ENCODE results near the gene UNC5C.

The UNC5C gene

DNA sequence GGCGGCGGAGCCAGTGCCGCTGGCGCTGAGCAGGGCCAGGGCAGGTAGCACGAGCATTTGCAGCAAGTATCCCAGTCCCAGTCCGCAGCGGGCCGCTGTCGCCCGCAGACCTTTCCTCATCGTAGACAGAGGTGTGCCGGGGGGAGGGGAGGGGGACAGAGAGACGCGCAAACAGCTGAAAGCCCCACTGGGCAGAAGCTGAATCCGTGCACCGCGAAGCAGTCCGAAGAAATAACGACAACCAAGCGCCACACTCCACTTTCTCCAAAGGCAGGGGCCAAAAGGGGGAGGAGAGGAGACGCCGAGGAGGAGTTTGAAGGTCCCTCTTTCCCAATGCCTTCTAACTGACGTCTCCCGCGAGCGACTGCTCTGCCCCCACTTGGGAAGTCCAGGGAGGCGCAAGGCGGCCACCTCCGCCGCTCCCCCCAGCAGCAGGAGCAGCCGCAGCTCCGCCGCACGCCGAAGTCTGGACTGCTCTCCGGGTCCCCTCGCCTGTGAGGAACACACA is at the start of gene UNC5C:
UNC5C (minus strand) TSS at position 236 of the 508 bp plus-strand sequence.
- DNase-seq (ENCODE audit: low read depth) = no peak

DNA sequence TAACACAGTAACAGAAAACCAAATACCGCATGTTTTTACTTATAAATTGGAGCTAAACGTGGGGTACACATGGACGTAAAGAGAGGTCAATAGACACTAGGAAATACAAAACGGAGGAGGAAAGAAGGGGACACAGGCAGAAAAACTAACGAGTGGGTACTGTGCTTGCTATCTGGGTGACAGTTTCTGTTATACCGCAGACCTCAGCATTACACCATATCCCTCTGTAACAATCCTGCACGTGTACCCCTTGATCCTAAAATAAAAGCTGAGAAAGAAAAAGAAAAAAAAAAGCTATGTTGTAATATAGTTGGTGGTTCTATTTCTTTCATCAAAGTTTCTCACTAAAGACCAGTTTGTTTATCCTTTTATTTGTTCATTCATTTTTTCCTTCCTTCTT is 47.9 kb upstream of the UNC5C start:
- no peak for DNase-seq (ENCODE audit: low read depth)

DNA sequence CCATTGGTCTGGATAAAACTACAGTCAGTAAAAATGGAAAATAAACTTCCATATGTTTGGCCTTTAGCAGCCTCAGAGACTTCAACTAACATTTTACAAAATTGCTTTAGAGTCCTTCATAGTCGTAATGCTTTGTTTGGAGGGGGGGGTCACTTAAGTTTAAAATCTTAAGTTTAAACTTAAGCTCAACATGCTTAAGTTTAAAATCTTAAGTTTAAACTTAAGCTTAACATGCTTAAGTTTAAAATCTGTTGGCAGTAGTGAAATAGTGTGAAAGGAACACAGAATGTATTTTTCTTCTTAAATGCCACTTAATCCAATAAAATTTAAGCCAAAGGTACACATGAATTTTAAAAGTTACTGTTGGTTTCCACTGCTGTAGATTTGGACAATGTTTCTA is 45.9 kb upstream of the UNC5C start:
- DNase-seq (ENCODE audit: low read depth) = no peak

DNA sequence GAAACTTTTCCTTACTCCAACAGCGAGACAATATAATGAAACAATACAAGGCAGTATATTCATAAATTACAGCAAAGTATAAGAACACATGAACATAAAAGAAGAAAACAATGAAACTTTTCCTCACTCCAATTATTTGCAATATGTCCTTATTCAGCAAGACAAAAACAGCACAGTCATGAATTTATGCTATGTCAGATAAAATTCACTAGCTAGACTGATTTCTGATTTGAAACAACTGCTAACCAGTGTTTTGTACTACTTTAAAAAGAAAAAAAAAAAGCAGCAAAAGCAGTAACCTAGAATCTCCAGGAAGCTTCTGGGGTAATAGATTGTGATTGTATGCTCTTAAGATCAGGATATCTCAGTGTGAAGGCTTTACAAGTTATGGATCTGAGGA is 45.2 kb upstream of the UNC5C start:
- DNase-seq (ENCODE audit: low read depth) = no peak

DNA sequence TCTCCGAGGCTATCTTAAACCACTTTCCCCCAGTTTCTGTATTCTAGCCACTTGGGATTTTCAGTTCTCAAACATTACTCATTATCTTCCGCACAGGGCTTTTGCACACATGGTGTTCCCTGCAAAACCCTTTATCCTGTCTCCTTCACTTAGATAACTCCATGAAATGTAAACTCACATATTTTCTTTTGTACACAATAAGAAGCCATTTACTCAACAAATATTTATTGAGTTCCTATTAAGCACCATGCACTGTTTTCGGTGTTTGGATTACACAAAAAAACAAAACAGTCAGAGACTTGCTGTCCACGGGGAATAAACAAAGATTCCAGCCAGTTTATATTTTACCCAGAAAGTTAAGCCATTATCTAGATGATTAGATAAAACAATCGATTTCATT is 42.5 kb upstream of the UNC5C start:
- no peak for DNase-seq (ENCODE audit: low read depth)

DNA sequence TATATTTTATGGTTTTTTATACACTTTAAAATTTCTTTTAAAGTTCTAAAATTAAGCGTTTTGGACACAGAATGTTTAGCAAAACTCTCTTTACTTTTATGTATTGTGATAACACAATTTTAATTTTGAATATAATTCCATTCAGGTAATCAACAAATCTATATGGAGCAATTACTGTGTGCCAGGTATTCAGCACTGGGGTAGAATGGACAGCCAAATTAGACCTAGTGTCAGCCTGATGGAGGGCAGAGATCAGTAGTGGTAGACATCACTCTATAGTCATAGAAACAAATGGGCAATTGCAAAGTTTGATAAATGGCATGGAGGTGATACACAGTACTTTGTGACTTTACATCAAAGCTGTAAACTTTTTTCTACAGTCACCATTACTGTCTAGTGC is 41.8 kb upstream of the UNC5C start:
- no peak for DNase-seq (ENCODE audit: low read depth)

DNA sequence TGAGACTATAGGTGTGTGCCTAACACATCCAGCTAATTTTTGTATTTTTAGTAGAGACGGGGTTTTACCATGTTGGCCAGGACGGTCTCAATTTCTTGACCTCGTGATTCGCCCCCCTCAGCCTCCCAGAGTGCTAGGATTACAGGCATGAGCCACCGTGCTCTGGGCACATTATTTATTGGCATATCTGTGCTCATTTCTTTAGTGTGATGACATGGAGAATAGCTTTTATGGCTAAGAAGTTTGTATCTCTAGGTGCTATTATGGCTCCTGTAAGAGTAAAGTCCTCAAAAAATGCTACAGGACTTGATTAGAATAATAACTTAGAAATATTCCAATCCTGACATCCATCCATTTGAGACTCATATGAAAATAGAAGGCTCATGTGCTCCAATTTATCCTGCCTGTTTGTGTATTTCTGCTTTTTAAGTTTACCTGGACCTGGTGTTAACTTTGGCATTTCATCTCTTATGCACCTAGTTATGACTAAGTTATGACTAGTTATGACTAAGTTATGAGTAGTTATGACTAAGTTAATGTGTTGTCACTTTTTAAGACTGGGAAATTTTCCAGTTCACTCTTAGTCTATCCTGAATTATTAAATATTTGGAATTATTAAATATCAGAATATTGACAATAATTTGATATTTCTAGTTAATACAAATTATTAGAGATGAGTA is 36.4 kb upstream of the UNC5C start:
- DNase-seq (ENCODE audit: low read depth) = no peak

DNA sequence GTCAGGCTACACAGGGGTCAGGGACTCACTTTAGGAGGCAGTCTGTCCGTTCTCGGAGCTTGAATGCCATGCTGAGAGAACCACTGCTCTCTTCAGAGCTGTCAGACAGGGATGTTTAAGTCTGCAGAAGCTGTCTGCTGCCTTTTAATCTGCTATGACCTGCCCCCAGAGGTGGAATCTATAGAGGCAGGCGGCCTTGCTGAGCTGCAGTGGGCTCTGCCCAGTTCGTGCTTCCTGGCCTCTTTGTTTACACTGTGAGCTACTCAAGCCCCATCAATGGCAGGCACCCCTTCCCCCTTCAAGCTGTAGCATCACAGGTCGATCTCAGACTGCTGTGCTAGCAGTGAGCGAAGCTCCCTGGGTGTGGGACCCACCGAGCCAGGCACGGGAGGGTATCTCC is 31.5 kb upstream of the UNC5C start:
- no peak for DNase-seq (ENCODE audit: low read depth)

DNA sequence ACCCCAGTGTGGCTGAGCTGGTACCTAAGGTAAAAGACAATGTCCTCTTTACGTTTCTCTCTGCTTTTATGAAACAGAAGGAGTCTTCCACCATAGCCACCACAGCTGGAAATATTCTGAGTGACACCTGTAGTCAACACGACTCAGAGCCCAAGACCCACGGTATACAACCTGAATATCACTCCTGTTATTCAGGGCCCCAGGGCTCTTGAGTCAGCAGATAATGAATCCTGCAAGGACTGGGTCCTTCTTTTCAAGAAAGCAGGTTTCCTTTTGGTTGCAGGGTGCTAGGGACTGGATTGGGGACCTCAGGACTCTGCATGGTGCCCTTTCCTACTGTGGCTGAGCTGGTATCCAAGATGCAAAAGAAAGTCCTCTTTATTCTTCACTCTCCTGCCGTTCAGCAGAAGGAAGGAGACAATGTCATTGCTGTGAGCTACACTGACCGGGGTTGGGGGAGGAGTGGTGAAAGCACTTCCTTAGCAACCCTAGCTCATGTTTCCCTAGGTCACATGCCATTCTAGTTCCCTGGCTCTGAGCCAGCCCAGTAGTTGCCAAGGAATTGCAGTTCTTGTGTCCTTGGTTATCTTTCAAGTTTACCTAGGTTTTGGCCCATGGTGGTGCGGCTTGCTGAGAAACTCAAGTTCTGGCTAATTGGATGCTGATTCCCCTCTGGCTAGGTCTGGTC is 23.7 kb upstream of the UNC5C start:
- no peak for DNase-seq (ENCODE audit: low read depth)

DNA sequence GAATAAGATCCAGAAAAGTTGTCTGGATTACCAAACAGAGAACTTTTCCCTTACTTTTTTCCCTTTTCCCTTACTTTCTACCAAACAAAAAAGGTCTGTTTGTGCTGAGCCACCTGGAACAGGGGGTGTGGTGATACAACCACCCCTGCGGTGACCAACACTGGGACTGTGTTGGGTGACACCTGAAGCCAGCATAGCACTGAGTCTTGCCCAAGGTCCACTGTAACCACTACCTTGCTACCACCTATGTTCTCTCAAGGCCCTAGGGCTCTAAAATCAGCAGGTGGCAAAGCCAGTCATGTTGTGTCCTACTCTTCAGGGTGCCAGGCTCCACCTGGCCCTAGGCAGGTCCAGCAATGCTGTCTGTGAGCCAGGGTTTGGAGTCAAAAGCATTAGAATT is 22.8 kb upstream of the UNC5C start:
- DNase-seq (ENCODE audit: low read depth) = no peak

DNA sequence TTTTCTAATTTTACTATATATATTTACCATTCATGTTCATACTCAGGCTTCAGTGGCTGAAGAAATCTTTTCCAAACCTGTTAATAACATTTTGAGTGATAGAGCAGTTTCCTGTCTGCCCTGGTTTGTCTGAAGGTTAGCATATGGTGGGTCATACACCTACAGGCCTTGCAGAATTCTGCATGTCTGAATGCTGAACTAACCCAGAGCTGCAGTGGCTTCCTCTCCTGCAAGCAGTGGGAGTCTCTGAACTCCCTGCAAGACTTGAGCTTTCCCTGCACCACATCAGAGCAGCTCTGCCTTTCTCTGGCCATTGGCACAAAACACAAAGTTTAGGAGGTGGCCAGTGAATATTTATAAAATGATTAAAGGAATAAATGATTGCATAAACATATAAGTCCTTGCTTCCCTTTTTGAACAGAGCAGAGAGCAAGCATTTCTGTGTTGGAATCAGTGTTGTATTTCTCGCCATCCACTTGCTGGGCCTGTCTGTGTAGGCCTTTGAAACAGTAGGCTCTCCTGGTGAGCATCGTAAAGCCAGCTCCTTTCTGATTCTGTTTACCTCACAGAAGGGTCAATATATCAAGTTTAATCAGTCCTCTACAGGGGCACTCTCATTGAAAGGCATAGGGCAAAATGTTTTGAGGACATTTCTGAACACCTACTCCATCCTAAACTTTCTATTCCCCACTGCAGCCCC is 15.0 kb upstream of the UNC5C start:
- no peak for DNase-seq (ENCODE audit: low read depth)

DNA sequence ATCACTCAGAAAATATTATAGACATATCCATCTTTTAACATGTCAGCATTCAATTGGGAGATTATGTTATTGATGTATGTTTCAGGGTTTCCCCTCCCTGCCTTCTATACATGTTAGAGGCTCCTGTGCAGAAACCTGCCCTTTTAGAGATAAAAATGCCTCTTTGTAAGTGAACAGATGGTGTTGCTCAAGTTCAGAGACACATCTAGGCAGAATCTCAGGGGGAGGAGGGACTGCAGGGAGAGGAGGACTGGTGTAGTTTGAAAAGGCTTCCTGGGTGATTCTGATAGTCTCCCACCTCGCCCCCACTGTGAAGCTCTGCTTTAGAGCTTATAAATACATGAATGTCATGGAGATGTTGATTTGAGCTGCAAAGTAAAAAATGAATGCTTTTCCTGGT is 12.0 kb upstream of the UNC5C start:
- DNase-seq (ENCODE audit: low read depth) = no peak

DNA sequence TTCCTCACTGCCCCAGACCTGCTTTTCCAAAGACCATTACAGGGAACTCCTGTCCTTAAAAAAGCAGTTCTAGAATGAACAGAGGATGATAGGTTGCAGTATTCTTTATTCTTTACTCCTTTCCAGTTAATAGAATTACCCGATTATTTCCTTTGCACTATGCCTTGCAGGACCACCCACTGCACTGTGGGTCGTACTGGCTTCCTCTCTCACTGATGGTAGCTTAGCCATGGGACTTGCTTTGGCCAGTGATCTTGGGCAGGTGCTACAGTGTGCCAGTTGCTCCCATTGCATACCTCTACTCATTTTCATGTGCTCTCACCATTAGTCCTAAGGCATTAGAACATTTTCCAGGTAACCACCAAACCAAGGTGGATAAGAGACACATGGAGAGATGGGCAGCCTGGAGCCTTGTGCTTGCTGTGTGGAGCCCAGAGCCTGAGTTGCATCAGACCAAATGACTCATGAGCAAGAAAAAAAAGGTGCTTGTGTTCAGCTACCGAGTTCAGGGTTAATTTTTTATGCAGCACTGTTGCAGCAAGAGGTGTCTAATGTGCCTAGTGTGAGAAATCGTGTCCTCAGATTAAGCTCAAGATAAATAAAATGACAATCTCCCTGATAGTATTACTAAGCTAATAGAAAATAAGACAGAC is 7.6 kb upstream of the UNC5C start:
- no peak for DNase-seq (ENCODE audit: low read depth)

DNA sequence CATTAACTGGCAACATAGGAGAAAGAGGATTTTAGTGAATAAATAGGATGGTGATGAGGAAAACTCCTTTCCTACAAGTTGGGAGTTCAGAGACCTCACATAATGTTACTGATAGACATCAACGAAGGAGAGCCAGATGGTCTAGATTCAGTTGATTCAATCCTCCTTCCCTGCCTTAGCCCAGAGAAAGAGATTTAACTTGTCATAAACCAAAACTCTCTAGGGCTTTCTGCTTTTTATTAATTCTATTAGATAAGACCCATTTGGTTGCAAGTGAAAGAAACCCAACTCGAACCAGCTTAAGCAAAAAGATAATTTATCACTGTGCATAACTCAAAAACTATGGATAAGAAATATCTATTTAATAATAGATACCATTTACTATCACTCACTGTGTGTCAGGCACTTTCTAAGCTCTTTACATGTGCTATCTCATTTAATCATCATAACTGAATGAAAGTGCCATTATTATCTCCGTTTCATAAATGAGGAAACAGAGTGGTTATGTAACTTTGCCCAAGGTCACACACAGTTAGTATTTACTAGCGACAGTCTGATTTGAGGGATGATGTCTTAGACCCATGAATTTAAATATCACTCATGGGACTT is 4.3 kb upstream of the UNC5C start:
- no peak for DNase-seq (ENCODE audit: low read depth)

DNA sequence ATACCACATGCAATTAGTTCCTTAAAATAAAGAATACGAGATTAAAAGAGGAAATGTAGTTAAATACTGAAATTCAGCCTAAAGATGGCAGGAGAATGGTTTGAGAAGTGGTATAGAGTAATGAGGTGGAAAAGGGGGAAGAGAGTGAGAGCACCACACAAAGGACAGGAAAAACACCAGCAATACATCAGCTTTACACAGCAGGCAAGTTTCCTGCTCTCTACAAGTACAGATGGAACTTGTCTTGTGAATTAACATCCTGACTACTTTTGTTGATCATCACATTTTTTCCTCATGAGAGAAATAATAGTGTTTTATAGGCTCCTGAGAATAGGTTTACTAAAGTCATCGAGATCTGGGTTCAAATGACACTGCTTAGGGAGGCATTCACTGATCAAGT is 2.9 kb upstream of the UNC5C start:
- DNase-seq (ENCODE audit: low read depth) = no peak

DNA sequence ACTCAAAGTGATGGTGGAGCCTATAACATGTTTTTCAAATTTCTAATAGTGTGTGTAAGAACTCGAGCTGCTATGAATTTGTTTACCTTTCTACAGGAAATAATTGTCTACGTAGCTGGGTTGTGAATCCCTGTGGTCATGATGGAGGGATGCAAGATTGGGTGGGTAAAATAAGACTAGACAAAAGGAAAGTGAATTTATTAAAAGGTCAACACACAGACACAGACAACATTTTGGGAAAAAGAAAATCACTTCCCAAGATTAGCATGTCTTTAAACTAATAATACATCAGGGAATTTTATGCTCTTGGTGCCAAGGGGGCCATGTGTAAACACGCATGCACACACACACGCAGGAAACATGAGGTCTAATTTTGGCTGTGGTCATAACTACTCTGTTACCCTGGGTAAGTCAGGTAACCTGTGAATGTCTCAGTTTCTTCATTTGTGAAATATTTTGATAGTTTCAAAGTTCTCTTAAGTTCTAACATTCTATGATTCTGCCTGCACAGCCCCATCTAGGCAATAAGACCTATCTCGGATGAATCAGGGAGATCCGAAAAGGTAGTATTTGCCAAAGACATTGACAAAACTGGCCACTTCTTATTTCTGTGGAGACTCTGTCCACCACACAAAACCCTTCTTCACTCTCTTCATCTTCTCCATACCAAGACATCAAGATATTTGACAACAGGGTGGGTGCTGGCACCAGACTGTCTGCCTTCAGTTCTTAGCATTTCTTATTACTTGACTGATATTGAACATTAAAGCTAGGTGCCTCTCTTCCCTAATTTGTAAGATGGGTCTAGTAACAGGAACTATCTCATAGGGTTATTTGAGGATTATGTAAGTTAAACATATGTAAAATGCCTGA is 1.6 kb upstream of the UNC5C start:
- no peak for DNase-seq (ENCODE audit: low read depth)

DNA sequence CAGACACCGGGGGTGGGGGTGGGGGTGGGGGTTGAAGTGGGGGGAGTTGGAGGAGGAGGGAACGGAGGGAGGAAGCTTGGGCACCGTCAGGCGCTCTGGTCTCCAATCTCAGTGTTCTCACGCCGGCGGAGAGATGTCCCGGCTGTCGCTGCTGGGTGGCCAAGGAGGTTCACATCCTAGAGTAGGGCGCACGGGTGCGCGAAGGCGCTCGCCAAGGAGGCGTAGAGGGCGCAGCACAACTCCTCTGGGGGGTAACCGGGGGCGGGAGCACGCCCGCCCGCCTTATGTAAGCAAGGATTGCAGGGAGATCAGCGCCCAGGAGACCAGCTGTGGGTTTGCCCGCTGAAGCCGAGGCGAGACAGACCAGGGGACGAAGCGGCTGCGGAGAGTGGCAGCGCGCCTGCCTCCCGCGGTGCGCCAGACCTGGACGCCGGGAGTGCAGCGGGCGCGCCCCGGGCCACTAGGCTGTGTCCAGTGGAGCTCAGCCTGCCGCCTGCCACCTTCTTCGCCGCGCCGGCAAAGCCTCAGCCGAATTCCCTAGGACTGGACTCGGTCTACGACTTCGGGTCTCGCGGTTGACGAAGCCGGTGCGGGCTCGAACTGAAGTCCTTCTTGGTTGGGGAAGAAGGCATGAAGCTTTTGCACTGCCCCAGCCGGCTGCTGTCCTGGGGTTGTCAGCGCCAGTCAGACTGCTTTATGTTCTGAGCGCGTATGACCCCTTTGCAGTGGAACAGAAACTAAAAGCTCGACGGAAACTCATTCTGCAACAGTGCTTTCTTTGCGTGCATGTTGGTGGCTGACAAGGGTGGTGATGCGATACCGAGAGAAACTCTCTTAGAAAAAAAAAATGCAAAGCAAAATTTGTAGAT is 707 bp upstream of the UNC5C start:
- no peak for DNase-seq (ENCODE audit: low read depth)

DNA sequence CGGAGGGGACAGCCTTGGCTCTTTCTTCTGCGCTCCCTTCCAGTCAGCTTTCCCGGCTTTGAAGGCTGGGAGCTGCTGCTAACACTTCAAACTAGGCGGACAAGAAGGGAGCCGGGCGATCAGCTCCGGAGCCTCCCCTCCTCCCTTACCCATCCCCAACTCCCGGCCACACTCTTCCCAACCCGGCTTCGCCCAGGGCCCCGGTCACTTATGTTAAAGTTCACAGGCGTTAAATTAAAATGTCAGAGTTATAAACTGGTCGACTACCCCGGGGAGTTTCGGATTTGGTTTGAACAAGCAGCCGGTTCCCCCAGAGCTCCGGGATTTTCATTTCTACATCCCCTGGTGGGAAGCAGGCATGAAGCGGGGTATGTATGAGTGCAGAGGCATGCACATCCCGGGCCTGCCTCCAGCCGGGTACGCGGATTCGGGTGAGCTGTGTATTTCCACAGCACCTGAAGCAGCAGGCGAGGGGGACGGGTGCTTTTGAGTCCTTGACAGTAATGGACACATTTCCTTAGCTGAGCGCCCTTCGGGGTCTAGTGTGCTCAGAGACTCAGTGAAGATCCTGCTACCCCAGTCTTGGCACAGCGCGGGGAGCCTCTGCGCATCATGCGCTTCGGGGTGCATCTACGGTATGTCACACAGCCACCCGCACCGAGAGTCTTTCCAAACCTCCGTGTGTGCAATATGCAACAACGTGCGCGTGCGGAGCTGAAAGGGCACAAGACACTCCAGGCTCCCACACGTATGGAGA is 880 bp downstream of the UNC5C start:
- DNase-seq (ENCODE audit: low read depth) = no peak

DNA sequence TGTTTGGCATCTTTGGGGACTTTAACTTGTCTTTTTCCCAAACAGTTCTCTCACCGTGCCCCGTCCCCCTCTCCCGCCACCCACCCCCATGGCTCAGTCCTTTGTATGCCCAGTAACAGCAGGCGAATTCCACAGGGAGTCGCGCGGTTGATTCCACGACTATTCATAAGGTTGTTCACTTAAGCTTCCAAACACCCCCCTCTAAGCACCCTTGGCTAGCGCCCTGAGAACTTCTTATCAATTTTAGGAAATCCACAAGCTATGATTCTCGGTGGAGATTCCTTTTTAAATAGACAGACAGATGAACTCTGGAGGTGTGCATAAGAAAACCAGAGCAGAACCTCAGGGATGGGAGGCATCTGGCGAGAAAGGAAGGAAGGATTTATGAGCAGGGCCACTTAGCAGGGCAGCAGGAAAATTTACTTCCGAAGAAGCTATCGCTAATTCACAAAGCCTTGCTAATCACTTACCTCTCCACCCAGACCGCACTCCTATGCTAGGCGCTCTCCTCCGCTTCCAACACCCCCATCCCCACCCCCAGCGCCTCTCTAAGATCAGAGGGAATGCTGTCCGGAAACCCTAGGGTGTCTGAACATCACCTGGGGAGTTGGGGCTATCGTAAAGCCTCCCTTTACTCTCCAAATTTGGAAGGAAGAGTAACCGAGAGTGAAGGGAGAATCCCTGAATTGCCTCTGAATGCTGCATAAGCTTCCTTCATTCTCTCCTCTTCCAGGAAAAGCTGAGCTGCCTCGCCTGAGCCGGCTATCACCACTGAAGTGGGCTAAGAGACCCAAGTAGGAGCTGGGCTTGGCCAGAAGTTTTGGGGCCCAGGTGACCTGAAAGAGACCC is 1.7 kb downstream of the UNC5C start:
- no peak for DNase-seq (ENCODE audit: low read depth)
